Measurements from ENCODE around the gene DCDC2C.

Gene DCDC2C

GRCh38 chr2:3747032-3747654 lies 43.8 kb downstream of the DCDC2C start:
- no peak for DNase-seq (ENCODE audit: low spot score)

GRCh38 chr2:3747826-3748225 lies 44.5 kb downstream of the DCDC2C start:
- DNase-seq (ENCODE audit: low spot score) = no peak

DNA sequence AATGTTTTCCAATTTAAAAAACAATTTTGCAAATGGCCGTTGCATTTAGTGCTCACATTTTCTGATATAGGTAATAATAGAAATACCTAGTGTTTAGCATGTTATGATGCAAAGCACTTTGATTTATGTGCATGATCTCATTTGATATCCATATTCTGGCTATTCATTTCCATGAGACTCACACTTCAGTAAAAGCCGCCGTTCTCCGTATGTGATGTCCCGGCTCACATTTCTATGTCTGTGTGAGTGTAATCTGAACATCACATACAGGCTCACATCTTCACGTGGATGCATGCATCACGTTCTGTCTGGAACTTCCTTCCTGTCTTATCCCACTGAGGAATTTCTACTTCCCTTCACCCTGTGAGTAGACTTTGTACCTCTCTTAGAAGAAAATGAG lies 45.8 kb downstream of the DCDC2C start:
- DNase-seq (ENCODE audit: low spot score) = no peak

- no peak for DNase-seq (ENCODE audit: low spot score)
Measured at GRCh38 chr2:3751251-3751650, 47.9 kb downstream of the DCDC2C start.

DNA sequence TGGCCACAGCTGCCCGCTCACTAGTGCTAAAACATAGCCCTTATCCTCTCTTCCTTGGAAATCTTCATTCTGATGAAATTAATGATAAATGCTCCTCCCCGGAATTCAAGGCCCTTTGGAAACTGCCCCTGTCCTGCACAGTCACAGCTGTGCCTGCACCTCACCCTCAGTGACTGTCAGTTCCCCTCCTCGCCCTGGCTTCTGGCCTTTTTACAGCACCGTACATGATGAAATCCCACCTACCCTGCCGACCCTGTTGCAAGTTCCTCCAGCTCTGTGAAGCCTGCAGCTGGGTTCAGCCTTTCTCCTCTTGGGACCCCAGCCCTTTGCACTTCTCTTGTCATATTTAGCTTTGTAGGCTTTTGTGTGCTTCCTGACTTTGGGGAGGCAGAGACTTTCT lies 48.4 kb downstream of the DCDC2C start:
- no peak for DNase-seq (ENCODE audit: low spot score)

DNA sequence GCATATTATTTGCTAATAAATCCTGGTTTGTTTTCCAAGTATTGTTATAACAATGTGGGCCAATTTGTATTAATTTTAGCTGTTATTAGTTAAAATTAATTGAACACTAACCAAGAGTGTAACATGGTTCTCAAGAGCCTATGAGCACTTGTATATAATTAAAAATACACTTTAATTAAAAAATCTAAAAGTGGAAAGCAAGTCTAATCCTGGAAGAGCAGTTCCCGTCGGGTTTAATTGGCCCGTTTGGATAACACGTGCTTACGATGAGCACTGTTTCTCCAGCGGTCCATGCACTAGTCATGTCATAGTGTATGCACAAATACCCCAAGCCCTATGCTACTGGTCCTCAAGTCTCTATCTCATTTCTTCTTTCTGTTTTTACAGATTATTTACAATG lies 49.0 kb downstream of the DCDC2C start:
- no peak for DNase-seq (ENCODE audit: low spot score)

DNA sequence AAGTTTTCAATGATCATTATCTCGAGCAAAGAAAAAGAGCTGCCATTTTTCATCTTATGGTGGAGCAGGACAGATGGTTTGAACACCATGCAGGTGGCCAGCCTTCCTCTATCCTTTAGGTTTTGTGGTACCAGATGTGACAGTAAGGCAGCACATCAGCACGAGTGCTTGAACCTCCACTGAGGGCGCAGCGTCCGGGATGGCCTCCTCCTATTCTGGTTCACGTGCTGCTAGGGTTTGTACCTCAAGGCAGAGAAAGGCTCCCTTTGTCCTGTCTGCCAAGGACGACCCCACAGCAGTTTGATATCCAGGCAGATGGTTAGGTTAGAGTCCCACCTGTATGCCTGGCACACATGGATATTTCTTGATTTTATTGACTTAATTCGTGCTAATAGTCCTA lies 50.2 kb downstream of the DCDC2C start:
- DNase-seq (ENCODE audit: low spot score) = no peak

DNA sequence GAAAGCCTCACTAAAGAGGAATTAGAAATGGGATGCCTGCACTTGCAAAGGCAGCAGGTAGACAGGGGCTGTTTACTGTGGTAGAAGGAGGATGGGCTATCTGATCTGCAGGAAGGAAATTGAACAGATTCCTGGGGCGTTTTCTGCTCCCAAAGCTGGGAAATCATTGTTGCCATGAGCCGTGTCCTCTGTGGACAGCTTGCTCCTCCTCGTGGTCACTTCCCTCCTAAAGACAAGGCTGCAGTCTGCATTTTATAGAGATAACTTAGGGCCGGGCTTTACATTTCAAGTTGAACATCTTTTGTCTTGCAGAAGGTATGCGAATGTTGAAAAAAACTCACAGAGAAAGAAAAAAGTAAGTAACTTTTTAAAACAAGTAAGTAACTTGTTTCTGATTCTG lies 50.9 kb downstream of the DCDC2C start:
- no peak for DNase-seq (ENCODE audit: low spot score)

DNA sequence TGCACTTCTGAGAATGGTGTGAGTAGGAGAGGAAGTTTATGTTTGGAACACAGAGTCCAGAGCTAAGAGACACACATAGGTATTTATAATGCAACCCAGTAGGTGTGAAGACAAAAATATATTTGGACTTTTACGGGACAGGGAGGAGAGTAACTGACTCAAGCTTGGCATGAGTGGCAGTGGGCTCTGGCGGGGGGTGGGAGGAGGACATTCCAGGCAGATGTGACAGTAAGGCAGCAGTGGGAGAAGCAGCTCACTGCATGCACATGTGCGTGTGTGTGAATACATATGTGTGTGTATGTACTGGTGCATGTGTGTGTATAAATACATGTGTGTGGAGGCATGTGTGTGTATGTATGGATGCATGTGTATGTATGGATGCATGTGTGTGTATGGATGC lies 51.4 kb downstream of the DCDC2C start:
- no peak for DNase-seq (ENCODE audit: low spot score)

DNA sequence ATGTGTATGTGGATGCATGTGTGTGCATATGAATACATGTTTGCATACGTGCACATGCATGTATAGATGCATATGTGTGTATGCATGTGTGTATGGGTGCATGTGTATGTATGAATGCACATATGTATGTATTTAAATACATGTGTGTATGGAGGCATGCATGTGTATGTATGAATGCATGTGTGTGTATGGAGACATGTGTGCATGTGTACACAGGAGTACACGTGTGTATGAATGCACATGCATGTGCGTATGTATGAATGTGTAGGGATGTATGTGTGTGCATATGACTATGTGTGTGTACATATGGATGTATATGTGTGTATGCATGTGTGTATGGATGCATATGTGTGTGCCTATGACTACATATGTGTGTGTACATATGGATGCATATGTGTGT lies 51.9 kb downstream of the DCDC2C start:
- no peak for DNase-seq (ENCODE audit: low spot score)

DNA sequence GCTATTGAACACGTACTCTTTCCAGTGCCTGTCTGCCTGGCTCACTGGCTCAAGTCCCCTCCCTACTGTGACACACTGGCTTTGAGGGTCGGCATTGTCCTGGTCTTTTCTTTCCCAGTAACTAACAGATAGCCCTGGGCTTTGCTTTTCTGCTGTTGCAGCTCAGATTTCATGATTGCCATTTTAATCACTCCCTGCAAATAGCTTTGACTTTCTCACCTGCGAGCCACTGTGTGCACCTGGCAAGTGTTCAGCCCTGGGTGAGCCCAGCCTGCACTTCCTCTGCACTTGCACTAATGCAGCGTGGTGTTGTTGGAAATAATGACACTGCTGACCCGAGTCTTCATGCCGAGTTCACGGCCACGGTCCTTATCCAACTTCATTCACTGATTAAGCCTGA lies 52.9 kb downstream of the DCDC2C start:
- DNase-seq (ENCODE audit: low spot score) = no peak

DNA sequence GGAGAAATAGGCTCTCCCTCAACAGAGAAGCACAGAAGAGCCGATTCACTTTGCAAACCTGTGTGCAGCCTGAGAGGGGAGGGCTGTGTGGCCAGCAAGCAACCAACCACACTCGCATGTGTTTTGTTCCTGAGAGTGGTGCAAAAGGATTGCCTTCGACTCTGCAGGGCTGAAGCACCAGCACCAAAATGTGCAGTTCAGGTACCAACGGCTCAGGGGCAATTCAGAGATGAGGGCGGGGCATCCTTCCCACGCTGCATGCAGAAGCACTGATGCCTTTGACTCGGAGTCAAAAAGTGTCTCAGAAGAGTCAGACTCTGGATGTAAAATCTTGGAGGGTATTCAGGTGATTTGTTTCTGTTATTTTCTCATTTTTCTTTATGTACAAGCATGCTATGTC lies 55.5 kb downstream of the DCDC2C start:
- DNase-seq (ENCODE audit: low spot score) = no peak

GRCh38 chr2:3759331-3759730 lies 56.0 kb downstream of the DCDC2C start:
- DNase-seq (ENCODE audit: low spot score) = no peak

GRCh38 chr2:3759761-3760160 lies 56.4 kb downstream of the DCDC2C start:
- no peak for DNase-seq (ENCODE audit: low spot score)

DNA sequence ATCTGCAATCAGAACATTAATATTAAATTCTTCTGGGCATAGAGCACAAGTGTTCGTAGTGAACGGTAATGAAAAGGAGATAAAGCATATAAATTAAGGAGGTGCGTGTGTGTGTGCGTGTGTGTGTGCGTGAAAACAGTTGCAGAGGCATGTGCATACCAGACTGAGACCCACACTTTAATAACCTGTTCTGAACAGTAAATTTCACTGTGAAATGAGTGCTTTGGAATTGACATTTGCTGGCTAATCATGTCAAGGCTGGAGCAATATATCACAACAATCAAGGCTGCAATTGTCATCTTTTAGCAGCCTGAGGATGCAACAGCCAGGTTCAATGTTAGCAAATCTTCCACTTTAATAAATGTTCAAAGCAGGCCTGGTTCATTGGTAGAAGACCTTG lies 57.9 kb downstream of the DCDC2C start:
- DNase-seq (ENCODE audit: low spot score) = no peak

- no peak for DNase-seq (ENCODE audit: low spot score)
Measured at GRCh38 chr2:3762771-3763447, 59.5 kb downstream of the DCDC2C start.

- DNase-seq (ENCODE audit: low spot score) = no peak
Measured at GRCh38 chr2:3766824-3767223, 63.4 kb downstream of the DCDC2C start.

- DNase-seq (ENCODE audit: low spot score) = no peak
Measured at GRCh38 chr2:3768960-3769765, 65.8 kb downstream of the DCDC2C start.

- DNase-seq (ENCODE audit: low spot score) = no peak
Measured at GRCh38 chr2:3769766-3770165, 66.4 kb downstream of the DCDC2C start.

DNA sequence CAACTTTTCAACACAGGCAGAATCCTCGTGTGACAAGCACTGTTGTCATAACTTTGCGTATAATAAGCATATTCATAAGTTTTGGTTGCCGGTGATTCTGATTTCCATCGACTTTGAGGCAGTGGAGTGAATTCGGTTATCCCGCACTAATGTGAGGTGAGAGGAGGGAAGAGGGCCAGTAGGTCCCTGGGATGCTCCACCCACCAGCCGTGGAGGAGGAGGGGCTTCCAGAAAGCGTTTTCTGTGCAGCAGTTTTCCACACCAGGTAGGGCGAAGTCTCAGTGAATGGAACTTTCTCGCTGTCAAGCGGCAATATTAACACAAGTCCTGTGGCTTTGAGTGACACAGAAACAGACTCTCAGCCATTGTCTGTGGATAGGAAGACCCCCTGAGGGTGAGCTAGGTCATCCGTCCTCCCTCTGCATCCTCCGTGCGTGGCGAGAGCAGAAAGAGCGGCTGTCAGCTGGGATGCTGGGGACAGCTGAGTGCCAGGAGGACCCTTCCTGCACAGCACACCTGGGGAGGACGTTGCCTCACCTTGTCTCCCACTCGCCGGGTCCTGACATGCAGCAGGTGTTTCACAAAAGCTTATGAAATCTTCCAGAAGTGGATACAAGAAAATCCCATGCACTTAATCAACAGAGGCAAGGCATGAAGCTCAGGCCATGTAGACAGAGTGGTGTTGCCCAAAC lies 67.5 kb downstream of the DCDC2C start:
- DNase-seq (ENCODE audit: low spot score) = no peak

- DNase-seq (ENCODE audit: low spot score) = no peak
Measured at GRCh38 chr2:3771576-3771975, 68.2 kb downstream of the DCDC2C start.

DNA sequence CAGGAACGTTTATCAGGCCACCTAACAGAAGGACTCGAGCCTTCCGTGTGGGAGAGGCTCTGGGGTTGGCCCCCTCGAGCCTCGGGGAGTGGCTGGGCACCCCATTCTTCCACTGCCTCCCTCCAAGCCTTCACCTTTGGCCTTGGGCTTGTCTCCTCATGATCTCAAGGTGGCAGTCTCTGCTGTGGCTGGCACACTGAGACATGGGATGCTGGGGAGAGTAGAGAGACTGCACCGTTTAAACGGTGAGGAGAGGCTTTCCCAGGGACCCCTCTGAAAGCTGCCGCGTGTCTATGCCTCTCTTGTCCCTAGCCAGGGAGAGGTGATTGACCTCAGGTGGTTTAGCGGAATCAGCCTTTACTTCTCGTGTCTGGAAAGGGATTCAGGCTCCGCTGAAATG lies 71.0 kb downstream of the DCDC2C start:
- no peak for DNase-seq (ENCODE audit: low spot score)

- DNase-seq (ENCODE audit: low spot score) = no peak
Measured at GRCh38 chr2:3776311-3776710, 72.9 kb downstream of the DCDC2C start.

Measured in GM03348 (cell line).